ENCODE results near the gene DYNC1I1. TPM values are rescaled to one million over a fixed set of nuclear protein-coding genes. Genes with fewer than 3 reads are reported as not detected.

Gene DYNC1I1
- total and polyA plus RNA-seq, 2 donors (not counting 3 experiments of a cell fraction or from before 2014, with no cell fraction given): 1.8 to 3.6 TPM

- H3K4me1 ChIP-seq (ENCODE audit: control insufficient read depth, extremely low read depth, insufficient read depth, low read length): no peaks in the 10 kb centered on the region
- no peaks in the 10 kb centered on the region for H3K9me1 ChIP-seq (replicated peaks; ENCODE audit: control insufficient read depth, extremely low read depth, insufficient read depth, low read length)
- no peaks in the 10 kb centered on the region for H3K36me3 ChIP-seq (ENCODE audit: control insufficient read depth in 2 of 2, extremely low read depth in 1 of 2, insufficient read depth in 2 of 2, low read length in 2 of 2)
- FAIRE-seq (no peak), DNase-seq (ENCODE audit: low read depth, low spot score) (no peak)
- no peaks in the 10 kb centered on the region for H4K20me1 ChIP-seq (replicated peaks; ENCODE audit: control insufficient read depth, extremely low read depth, insufficient read depth, low read length)
- no peak overlapping the region for H2AFZ ChIP-seq (ENCODE audit: low read depth, low read length)
- H3K4me3 ChIP-seq (replicated peaks in 1 of 3; ENCODE audit: insufficient read depth in 1 of 3, low read depth in 1 of 3, low read length in 3 of 3): no peak overlapping the region
- H3K79me2 ChIP-seq (ENCODE audit: control insufficient read depth, insufficient read depth, low read length): no peaks in the 10 kb centered on the region
- no TSS peak for BruUV-seq (replicated peaks)
- POLR2A ChIA-PET: interaction anchor here (0.6 kb wide), 1 partner anchor 48 kb away, joined by 3 read pairs; no protein-coding TSS in a partner anchor
- H3K9me3 ChIP-seq (replicated peaks; ENCODE audit: control insufficient read depth, insufficient read depth, low read length): no peaks in the 10 kb centered on the region
- no peak overlapping the region for H3K4me2 ChIP-seq (ENCODE audit: insufficient read depth, low read length)
- H3K27ac ChIP-seq (ENCODE audit: insufficient read depth, low read depth, low read length): no peak overlapping the region
- intact Hi-C loops (cut with micrococcal nuclease): no loop called here
- no peak for TF ChIP-seq GATA2 (IDR thresholded peaks at IDR 0.05; ENCODE audit: insufficient read depth, insufficient read length, low read depth, low read length)
- no peak for TF ChIP-seq POLR2A (IDR thresholded peaks at IDR 0.05; ENCODE audit: low read depth, low read length)
- no peak for TF ChIP-seq FOS (IDR thresholded peaks at IDR 0.05; ENCODE audit: borderline replicate concordance, insufficient read depth, low read length)
- no peak for TF ChIP-seq EZH2 (IDR thresholded peaks at IDR 0.05; ENCODE audit: borderline replicate concordance, low read depth, low read length, severe bottlenecking)
- no peak for TF ChIP-seq POLR2AphosphoS5 (IDR thresholded peaks at IDR 0.05; ENCODE audit: insufficient read depth, low read depth, low read length)
- no peak for TF ChIP-seq JUN (IDR thresholded peaks at IDR 0.05; ENCODE audit: borderline replicate concordance, insufficient read depth, insufficient read length, low read depth)
- TF ChIP-seq MYC (IDR thresholded peaks at IDR 0.05; ENCODE audit: low read depth, low read length): no peak
- TF ChIP-seq MAX (IDR thresholded peaks at IDR 0.05; ENCODE audit: insufficient read depth, insufficient read length): no peak
- TF ChIP-seq CTCF (IDR thresholded peaks at IDR 0.05; ENCODE audit: extremely low read depth in 1 of 2, insufficient read depth in 1 of 2, low read depth in 1 of 2, low read length in 2 of 2): no peak
- dilution Hi-C loops (cut with MboI; ENCODE audit: extremely low pct_ligation_motif_present, low sequenced_read_pairs): no loop called here
- H3K9ac ChIP-seq (replicated peaks; ENCODE audit: extremely low read depth, insufficient read depth, low read length): no peak overlapping the region
- CTCF ChIA-PET: interaction anchor here (1.2 to 9.7 kb wide), 7 partner anchors 11 to 1164 kb away, joined by 3 to 274 read pairs (median 4); no protein-coding TSS in a partner anchor
- H3K27me3 ChIP-seq (ENCODE audit: control insufficient read depth in 2 of 2, insufficient read depth in 2 of 2, low read length in 2 of 2): no peaks in the 10 kb centered on the region
Observed at GRCh38 chr7:95863623-95864022, 91.3 kb downstream of the DYNC1I1 start.
